NK-92 treated with Interleukin-12 subunit alpha and Interleukin-12 subunit beta, amount 100 ng/mL, for 24 hours (cell line): Measurements from ENCODE around the gene THAP12.

ENCODE experiments used
- DNase-seq: peaks from one replicate; lab custom pipeline; 2025; lab: John Stamatoyannopoulos, UW

Gene THAP12

DNA sequence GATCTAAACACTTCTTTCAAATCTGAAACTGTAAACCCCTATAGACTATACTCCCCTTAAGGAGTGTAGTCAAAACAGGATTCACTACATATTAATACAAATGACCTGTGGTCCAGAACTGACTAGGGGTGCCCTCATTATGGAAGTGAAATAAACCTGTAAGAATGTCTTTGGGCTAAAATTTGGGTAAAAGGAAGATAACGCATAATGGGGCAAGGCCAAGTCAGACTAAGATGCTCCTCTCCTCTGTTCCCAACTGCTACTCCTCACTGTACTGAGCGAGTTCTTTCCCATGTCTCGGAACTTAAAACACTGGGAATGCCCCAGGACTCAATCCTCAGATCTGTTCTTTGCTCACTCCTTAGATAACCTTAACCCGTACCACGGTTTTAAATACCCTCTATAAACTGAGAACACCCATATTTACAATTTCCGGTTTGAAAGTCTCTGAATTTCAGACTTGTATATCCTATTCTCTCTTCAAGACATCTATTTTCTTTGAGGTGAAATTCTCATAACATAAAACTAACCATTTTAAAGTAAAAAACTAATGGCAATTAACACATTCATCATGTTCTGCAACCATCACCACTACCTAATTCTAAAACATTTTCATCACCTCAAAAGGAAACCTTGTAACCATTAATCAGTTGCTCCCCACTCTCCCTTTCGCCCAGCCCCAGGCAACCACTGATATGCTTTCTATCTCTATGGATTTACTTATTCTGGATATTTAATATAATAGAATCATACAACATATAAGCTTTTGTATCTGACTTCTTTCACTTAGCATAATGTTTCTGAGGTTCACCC lies 4.0 kb downstream of the THAP12 start:
- no peak for DNase-seq

DNA sequence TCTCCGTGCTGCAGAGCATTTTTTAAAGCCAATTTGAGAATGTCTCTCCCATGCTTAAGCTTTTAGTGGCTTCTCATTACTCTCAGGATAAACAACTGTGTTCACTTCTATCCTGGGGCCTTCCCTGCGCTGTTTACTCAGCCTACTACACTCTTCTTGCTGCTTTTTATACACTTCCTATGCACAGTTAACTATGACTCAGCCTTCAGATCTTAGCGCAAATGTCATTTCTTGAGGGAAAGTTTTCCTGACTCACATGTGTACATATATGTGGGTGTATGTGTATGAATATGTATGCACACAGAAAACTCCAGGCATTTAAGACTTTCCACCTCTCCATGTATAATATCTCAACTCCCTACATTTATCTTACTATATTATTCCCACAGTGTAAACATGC lies 9.8 kb downstream of the THAP12 start:
- DNase-seq: no peak

- DNase-seq: no peak
Observed at GRCh38 chr11:76369406-76369805, 11.5 kb downstream of the THAP12 start.

DNA sequence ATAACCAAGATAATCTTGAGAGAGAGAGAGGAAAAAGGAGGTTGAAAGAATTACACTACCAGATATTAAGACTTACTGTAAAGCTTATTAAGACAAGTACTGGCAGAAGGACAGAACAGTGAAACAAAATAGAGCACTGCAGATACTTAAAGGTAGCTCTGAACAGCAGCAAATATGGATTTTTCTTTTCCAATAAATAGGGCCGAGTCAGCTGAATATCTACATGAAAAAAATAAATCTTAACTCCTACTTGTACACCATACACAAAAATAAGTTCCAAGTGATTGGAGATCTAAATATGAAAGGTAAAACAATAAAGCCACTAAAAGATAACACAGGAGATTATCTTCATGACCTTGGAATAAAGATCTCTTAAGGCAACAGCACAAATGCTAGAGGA lies 12.4 kb downstream of the THAP12 start:
- no peak for DNase-seq

- no peak for DNase-seq
Observed at GRCh38 chr11:76365038-76365679, 15.8 kb downstream of the THAP12 start.

GRCh38 chr11:76362716-76363115 lies 18.2 kb downstream of the THAP12 start:
- DNase-seq: no peak

DNA sequence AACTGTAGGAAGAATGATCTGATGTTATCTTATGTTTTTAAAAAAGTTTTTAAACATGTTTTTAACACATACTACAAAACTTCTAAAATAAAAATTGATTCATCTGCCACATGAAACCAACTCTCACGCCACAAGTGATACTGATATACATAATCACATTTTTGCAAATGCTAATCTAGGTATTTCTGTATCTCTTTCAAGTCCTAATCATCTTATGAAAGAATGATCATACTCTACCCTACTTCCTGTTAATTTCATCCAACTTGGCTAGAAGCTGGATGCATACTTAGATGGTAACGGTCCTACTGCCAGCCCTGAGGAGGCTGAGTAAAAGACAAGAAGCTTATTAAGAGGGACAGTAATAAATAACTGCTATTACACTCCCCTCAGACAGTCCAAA lies 19.2 kb downstream of the THAP12 start:
- DNase-seq: no peak

GRCh38 chr11:76361374-76361773 lies 19.6 kb downstream of the THAP12 start:
- DNase-seq: no peak

GRCh38 chr11:76355172-76355571 lies 25.8 kb downstream of the THAP12 start:
- DNase-seq: no peak

DNA sequence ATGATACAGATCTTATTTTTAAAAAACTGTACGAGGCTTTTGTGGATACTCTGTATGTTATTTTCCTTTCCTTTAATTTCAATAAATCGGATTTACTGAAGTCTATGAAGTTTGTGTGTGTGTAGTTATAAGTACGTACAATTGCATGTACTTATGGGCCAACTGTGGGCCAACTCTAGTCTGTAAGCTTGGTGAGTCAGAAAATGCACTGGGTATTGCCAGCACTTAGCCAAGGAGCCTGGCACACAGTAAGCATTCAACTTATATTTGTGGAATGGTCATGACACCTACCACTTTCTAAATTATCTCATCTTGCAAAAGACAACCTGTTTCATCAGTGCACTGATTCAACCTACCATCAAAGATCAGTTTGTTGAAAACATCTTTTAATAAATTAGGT lies 32.6 kb downstream of the THAP12 start:
- DNase-seq: no peak

DNA sequence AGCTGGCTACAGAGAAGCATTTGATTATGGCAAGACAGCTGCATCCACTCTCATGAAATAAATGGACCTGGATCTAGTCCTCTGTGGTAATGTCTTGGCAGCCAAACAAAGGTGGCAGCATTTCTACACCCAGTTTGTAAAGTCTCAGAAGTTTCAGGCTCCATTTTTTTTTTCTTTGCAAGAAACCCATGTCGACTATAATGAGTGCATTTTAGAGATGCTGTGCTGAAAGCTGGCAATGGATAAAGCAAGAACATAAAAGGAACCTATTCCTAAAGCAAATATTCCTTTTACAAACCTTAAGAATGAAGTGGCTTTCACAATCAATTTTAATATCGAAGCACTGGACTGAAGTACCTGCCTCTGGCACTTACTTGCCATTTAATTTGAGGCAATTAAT lies 33.5 kb downstream of the THAP12 start:
- no peak for DNase-seq

DNA sequence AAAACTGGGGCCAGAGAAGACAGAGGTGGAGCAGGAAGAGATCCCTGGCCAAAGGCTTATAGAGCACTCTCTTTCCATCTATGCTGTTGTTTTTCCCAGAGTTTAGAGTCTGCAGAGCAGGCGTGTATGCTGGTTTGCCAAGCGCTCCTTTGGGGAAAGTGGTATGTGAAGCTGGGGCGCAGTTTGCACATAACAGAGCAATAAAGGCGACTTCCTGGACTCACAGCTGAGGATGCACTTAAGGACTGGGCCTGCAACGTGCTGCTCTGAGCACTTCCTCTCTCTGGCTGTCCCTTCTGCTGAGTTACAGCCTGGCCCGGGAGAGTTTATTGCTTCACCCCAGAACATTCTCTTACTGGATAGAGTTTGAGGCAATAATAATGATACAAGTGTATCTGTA lies 41.7 kb downstream of the THAP12 start:
- DNase-seq: no peak

- no peak for DNase-seq
Observed at GRCh38 chr11:76337923-76338322, 43.0 kb downstream of the THAP12 start.

GRCh38 chr11:76337469-76337868 lies 43.5 kb downstream of the THAP12 start:
- DNase-seq: no peak

DNA sequence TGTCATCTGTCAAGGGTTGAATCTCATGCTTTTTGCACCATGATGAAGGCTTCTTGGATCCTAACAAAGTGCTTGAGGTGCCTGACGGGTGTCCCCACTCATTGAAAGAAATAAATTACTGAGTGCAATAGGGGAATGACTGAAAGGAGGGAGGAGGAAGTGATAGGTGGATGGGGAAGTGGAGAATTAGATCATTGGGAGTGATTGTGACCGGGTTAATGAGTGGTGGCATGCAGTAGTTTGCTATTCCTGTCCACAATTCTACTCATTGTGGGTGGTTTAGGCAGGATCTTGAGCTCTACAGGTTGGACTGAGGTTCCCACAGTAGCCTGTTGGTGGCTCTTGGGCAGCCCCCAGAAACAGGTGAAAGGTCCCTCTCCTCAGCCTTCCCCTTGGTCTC lies 44.3 kb downstream of the THAP12 start:
- DNase-seq: no peak

- no peak for DNase-seq
Observed at GRCh38 chr11:76335842-76336241, 45.1 kb downstream of the THAP12 start.

DNA sequence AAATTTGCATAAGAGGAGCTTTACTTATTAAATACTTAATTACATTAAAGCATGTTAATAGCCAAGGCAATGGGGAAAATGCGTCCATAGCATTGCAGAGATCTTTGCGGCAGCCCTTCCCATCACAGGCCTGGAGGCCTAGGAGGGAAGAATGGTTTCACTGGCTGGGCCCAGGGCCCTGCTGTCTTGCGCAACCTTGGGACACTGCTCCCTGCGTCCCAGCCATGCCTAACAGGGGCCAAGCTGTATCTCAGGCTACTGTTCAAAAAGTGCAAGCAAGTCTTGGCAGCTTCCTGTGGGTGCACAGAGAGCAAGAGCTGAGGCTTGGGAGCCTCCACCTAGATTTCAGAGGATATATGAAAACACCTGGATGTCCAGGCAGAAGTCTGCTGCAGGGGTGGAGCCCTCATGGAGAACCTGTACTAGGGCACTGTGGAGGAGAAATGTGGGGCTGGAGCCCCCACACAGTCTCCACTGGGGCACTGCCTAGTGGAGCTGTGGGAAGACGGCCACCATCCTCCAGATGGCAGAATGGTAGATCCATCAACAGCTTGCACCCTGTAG lies 46.0 kb downstream of the THAP12 start:
- DNase-seq: no peak

DNA sequence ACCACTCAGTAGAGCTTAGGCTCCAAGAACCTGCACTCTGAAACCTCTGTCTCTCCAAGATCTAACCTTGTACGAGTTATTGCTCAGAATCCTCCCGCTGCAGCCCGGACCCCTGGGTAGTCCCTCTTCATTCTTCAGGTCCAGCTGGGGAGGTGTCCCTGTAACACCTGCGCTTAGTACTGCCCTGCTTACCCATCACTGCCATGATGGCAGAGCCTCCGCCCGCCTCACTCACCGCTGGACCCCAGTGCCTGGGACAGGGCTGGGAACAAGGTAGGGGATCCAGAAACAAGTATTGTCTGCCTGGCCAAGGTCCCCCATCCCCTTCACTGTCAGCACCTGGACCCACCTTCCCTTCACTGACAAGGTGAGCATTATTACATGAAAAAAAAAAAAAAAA lies 50.3 kb downstream of the THAP12 start:
- DNase-seq: no peak

DNA sequence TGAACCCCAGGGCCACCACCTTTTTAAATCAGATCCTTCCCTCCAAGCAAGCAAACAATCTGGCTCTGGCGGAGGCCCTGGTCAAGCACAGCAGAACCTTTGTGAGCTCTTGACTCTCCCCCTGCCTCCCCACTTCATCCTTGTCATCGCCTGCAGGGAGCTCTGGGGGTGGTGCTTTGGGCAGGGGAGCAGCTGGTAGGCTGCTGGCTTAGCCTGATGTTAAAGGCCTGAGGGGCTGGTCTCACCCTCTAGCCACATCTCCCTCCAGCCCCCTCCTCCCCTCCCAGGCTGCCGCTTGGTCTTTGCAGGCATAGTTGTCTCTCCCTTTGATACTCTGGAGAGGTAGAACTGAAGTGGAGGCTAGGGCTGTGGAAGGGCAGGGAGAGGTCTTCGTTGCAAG lies 50.9 kb downstream of the THAP12 start:
- no peak for DNase-seq

DNA sequence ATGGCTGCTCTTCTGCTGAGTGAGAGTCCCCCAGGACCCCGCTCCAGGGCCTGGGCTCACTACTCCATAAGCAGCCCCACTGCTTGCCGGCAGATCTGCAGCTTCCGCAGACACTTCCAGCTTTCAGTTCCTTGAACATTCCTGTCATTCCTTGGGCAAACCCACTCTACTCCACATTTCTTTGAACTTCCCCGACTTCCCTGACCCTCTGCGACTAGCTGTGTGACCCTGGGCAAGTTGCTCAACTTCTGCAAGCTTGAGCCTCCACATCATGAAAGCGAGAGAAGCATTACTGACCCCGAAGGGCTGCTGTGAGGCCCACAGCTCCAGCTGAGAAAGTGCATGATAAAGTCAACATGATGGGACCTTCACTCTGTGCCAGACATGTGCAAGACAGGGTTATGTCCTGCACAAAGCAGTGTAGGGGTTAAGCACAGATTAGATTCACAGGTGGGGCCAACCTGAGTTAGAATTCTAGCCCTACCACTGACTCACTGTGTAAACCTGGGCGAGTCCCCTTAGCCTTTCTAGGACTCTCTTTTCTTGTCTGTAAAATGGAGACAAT lies 51.8 kb downstream of the THAP12 start:
- DNase-seq: no peak

- no peak for DNase-seq
Observed at GRCh38 chr11:76327756-76328388, 53.1 kb downstream of the THAP12 start.

DNA sequence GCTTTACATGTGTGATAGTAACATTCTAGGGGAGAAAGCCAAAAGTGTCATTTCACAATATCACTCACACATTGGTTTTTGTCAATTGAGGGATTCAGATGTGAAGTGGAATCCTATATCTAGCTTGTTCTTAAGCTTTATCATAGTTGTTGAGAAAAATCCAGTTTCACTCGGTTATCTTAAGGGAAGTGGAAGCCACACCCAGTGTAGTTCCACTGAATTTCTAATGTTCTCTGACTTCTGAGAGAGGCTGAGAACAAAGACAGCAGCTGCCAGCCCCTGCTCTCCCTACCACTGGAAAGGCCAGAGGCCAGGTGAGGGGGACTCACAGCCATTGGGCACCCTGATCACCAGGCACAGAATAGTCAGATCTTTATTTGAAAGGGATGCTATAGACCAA lies 53.7 kb downstream of the THAP12 start:
- DNase-seq: no peak

DNA sequence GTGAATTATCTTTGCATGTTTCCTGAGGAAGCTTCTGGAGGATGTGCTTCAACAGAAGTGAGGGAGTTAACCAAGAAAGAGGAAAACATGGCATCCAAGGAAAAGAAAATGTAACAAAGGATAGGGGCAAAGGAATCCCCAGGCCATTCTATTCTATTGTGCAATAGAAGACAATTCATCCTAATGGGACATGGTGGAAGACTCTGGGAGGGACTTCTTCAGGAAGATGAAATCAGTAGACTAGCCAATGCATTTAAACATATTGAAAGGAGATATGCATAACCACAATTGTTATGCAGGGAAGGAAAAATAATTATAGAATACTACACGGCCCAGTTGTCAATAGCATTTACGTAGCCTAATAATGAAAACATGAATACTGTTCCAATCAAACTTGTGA lies 55.7 kb downstream of the THAP12 start:
- DNase-seq: no peak
